ENCODE results near the gene MLYCD. TPM values are rescaled to one million over a fixed set of nuclear protein-coding genes. Genes with fewer than 3 reads are reported as not detected.

Gene MLYCD
- total RNA-seq, 1 donor from 2014 or later, result 3.1 TPM

DNA sequence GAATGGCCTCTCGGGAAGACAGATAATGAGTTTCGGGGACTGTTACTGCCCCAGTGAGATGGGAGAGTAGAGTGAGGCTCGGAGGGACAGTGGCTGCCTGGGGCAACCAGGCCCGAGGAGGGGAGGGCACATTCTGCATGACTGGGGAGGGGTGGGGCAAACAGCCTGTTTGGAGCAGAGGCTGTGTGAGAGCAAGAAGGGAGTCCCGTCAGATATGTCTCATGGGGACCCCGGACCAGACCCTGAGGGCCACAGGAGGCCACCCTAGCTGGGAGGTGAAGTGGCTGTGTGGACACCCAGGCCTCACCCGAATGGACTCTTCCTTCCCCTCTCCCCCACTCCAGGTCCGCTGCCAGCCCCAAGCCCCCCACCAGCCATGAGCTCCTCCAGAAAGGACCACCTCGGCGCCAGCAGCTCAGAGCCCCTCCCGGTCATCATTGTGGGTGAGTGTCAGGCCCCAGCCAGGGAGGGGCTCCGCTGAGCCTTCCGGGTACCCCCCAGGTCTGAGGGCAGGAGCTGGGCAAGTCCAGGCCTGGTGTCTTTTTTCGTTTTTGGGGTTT lies 58.5 kb downstream of the MLYCD start:
- no peak for DNase-seq

DNA sequence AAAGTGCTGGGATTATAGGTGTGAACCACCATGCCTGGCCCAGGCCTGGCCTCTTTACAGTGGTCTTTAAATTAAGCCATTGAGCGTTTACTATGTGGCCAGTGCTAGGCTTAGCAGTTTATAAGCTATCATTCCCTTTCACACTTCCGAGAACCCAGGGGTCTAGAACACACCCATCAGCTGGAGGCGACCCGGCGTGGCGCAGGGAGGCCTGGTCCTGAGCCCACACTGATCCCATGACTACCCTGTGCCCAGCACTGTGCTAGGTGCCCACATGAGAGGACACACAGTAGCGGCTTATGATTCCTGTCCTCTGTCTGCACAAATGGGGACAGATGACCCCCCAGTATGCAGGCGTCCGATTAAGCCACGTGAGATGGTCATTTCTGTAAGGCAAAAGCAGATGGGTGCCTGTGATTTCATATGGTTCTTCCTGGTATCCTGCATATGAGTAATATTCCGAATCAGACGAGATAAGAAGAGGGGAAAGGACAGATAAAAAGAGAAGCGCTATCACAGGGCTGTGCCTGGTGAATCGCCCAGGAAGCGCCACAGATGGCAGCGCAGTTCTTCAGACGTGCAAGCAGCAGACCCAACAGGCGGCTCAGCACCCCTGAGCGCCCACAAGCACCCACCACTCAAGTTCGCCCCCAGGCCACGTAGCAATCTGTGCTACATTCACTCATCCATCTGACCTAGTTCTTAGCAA lies 59.4 kb downstream of the MLYCD start:
- DNase-seq, result no peak

DNA sequence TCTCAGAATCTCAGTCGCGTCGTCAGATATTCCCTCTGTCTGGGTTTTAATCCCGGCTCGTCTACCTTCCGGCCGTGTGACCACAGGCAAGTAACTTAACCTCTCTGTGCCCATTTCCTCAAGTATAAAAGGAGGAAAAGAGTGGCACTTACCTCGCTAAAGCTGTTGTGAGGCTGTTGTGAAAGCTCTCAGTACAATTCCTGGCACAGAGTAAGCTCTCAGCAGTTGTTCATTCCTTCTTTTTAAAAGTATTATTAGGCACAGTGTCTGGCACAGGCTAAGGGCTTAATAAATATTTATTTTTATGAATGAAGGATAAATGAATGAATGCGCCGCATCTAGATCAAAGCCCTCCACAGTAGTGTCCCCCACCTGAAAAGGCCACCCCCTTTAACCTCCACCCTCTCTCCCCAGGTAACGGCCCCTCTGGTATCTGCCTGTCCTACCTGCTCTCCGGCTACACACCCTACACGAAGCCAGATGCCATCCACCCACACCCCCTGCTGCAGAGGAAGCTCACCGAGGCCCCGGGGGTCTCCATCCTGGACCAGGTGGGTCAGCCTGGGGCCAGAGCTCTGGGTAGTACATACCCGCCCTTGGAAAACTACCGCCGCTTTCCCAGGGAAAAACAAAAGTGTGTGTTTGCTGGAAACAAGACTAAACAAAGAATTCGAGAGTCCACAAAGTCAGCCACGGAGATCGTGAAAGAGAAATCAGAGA lies 60.1 kb downstream of the MLYCD start:
- no peak for DNase-seq

DNA sequence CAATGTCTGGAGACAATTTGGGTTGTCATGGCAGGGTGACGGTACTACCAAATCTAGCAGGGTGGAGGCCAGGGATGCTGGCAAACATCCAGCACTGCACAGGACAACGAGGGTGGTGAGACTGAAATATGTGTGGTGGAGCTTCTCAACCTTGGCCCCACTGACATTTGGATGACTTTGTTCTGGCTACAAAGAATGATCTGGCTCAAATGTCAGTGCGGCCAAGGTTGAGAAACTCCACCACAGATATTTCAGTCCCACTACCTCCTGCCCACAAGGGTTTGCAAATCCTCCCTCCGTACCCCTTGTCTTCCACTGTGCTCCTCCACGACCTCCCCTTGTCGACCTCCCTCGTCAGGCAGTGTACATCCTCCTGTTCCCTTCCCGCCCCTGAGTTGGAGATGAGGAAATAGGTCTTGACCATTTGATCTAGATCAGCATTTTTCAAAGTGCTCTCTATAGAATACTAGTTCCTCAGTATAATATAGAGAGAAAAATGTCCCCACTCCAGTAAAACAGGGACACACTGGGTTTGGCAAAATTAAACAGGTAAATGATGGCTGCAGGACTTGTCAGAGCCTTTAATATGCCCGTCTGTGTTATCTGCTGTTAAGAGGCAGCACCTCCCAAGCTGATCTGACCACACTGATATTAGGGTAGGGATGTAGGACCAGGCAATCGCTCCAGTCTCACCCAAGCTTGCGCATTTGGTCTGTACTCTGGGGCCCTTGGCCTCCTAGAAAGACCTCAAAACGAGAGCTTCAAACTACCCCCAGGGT lies 60.9 kb downstream of the MLYCD start:
- no peak for DNase-seq

DNA sequence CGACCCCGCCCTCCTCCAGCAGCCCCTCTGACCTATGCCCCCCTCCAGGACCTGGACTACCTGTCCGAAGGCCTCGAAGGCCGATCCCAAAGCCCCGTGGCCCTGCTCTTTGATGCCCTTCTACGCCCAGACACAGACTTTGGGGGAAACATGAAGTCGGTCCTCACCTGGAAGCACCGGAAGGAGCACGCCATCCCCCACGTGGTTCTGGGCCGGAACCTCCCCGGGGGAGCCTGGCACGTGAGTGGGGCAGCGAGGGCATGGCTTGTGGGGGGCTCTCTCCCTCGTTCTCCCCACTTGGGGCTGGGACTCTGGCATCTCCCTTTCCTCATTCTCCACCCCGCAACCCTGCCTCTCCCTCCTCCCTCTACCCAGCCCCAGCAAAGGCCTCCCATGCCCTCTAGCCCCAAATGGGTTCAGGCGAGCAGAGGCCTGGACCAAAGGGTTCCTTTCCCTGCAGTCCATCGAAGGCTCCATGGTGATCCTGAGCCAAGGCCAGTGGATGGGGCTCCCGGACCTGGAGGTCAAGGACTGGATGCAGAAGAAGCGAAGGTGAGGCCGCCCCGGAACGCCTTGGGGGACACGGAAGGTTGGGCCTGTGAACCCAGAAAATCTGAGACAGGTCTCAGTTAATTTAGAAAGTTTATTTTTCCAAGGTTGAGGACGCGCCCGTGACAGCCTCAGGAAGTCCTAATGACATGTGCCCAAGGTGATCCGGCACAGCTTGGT lies 61.8 kb downstream of the MLYCD start:
- DNase-seq, result no peak

DNA sequence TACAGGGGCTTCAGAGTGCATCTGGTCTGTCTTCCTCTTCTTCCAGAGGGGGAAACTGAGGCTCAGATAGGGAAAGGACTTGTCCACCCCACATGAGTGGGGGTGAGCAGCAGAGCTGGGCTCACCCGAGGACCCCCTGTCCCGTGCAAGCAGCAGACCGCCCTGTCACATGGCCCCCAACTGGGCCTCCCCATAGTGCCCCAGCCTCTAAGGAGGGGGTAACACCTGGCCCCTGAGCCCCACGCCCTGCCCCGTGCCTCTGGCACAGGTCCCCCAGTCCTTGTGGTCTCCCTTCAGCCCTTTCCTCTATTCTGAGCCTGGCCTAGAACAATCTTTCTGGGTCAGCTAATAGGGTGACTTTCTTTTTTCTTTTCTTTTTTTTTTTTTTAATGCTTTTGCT lies 62.7 kb downstream of the MLYCD start:
- DNase-seq, result no peak

DNA sequence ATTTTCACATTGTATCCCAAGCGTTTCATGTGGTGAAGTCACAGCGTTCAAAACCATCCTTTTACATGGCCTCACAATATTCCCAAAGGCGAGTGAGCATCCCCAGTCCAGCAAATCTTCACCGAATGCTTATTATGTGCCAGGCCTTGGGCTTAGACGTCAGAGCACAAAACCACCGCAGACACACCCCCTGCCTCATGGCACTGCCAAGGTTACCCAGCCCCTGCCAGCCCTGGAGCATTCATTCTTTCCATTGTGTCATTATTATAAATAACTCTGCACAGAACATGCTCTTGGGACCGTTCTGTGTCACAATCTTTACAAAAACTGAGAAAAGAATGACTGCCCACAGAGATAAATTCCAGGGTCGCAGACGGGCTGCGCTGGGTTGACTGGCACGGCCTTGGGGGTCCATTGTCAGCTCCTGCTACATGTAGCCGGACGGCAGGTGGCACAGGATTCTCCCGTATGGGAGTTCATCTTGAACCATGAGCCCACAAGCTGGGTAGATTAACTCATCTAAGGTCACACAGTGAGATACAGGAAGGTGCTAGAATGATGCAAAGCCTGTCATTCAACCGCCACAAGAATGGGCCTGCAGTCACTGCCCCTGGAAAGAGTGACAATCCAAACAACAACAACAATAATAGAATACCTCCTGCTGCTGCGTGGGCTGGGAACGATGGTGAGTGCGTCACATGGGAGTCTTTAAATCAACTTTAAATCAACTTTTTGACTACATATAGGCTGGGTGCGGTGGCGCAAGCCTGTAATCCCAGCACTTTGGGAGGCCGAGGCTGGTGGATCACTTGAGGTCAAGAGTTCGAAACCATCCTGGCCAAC lies 64.6 kb downstream of the MLYCD start:
- DNase-seq, result no peak

DNA sequence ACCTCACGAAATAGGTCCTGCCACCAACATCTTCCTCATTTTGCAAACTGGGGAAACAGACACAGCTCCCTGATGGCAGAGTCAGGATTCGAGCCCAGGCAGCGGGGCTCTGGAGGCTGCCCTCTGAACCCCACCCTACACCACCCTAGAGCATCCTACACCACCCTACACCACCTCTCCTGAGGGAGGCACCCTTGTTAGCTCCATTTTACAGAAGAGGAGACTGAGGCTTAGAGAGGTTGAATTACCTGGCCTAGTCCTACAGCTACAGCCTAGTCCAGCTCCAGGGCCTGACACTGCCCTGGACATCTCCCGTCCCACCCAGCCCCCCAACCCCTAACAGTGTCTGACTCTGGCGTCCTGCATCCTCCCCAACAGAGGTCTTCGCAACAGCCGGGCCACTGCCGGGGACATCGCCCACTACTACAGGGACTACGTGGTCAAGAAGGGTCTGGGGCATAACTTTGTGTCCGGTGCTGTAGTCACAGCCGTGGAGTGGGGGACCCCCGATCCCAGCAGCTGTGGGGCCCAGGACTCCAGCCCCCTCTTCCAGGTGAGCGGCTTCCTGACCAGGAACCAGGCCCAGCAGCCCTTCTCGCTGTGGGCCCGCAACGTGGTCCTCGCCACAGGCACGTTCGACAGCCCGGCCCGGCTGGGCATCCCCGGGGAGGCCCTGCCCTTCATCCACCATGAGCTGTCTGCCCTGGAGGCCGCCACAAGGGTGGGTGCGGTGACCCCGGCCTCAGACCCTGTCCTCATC lies 65.9 kb downstream of the MLYCD start:
- DNase-seq, result no peak

DNA sequence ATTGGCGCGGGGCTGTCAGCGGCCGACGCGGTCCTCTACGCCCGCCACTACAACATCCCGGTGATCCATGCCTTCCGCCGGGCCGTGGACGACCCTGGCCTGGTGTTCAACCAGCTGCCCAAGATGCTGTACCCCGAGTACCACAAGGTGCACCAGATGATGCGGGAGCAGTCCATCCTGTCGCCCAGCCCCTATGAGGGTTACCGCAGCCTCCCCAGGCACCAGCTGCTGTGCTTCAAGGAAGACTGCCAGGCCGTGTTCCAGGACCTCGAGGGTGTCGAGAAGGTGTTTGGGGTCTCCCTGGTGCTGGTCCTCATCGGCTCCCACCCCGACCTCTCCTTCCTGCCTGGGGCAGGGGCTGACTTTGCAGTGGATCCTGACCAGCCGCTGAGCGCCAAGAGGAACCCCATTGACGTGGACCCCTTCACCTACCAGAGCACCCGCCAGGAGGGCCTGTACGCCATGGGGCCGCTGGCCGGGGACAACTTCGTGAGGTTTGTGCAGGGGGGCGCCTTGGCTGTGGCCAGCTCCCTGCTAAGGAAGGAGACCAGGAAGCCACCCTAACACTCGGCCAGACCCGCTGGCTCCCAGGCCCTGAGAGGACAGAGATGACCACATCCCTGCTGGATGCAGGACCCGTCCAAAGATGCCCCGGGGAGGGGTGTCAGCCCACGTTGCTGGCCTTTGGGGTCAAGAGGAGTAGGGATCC lies 66.7 kb downstream of the MLYCD start:
- no peak for DNase-seq

DNA sequence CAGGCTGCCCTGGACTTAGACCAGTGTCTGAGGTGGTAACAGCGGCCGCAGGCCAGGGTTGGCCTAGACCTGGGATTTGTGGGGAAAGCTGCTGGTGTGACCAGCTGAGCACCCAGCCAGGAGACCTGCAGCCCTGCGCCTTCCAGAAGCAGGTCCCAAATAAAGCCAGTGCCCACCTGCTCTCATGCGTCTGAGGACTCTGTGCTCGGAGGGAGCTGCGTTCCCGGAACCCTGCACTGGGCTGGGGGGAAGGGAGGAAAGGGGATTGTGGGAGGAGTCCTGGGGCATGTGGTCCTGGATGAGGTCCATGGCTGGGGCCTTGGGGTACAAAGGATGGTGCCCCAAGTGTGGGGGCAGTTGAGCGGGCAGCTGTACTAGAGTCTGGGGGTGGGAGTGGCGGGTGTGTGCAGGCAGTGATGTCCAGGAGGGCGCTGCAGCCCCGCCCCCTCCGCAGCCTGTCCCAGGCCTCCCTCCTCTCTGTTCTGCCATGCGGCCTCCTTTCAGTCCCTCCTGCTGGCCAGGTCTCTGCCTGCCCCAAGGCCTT lies 67.3 kb downstream of the MLYCD start:
- no peak for DNase-seq

DNA sequence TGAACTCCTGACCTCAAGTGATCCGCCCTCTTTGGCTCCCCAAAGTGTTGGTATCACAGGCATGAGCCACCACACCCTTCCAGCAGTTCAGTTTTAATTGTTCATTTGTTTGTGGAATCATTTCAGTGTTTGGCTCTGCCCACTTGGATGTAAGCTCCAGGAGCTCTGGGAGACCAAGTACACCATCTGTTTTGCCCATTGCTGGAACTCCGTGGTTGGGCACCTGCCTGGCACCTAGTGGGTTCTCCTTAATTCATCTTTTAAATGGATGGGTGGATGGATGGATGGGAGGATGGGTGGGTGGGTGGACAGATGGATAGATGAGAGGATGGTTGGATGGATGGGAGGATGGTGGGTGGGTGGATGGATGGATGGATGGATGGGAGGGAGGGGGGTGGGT lies 68.2 kb downstream of the MLYCD start:
- no peak for DNase-seq

DNA sequence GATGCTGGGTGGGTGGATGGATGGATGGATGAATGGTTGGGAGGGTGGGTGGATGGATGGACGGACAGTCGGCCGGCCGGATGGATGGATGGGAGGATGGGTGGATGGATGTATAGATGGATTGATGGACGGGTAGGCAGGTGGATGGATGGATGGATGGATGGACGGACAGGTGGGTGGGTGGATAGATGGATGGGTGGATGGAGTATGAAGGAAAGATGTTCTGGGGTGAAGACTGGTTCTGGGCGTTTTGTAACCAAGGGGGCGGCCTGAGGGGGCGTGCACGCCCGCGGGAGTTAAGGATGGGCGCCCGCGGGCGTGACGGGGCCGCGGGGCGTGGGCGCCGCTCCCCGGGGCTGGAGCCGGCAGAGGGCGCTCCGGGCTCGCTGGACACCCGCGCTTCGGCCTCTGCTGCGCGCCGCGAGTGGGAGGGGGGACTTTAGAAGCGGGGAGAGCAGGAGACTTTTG lies 69.0 kb downstream of the MLYCD start, which contains the start of gene NECAB2:
TSS of gene NECAB2 (plus strand) at position 407 of the 468 bp plus-strand sequence. CDS start 405 bp downstream, outside the sequence.
- DNase-seq, result no peak

DNA sequence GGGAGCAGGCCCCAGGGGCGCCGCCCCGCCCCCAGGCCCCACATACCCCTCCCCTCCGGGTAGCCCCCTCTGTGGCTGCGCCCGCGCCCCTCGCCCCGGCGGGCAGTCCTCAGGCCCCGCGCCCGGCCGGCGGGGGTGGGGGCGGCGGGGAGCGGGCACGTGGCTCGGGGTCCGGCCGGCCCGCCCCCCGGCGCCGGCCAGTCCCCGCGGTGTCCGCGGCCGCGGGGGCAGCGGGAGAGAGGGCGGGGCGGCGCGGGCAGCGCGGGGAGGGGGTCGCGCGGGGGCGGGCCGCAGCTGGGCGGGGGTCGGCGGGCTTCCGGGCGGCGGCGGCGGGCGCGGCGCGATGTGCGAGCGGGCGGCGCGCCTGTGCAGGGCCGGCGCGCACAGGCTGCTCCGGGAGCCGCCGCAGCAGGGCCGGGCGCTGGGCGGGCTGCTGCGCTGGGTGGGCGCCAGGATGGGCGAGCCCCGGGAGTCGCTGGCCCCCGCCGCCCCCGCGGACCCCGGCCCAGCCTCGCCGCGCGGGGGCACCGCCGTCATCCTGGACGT lies 69.5 kb downstream of the MLYCD start:
- no peak for DNase-seq

DNA sequence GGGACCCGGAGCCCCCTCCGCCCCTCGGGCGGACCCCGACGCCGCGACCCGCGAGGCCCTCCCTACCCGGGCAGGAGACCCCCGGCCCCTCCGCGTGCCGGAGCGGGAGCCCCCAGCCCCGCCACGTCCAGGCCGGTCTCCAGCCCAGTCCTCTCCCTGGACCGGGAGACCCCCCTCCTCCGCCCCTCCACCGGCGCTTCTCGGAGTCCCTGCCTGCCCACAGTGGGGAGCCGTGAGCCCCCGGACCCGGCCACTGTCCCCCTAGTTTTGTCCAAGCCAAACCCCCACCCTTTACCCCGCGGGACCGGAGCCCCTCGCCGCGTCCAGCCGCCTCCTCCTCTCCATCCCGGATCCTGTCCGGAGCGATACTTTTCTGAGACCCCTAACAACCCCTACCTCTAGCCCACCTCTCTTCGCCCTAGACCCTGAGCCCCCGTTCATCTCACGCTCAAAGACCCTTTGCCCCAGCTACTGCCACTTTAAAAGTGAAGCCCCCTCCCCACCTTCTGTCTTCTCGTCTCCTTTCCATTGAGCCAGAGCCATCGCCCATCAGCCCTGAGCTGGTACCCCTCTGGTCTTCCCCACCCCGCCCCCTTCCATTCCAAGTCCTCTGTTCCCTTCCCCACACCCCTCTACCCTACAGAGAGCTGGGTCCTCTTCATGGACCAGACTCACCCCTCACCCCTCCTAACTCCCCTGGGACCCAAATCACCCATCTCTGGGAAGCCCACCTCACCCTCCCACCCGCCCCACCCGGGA lies 70.2 kb downstream of the MLYCD start:
- no peak for DNase-seq

DNA sequence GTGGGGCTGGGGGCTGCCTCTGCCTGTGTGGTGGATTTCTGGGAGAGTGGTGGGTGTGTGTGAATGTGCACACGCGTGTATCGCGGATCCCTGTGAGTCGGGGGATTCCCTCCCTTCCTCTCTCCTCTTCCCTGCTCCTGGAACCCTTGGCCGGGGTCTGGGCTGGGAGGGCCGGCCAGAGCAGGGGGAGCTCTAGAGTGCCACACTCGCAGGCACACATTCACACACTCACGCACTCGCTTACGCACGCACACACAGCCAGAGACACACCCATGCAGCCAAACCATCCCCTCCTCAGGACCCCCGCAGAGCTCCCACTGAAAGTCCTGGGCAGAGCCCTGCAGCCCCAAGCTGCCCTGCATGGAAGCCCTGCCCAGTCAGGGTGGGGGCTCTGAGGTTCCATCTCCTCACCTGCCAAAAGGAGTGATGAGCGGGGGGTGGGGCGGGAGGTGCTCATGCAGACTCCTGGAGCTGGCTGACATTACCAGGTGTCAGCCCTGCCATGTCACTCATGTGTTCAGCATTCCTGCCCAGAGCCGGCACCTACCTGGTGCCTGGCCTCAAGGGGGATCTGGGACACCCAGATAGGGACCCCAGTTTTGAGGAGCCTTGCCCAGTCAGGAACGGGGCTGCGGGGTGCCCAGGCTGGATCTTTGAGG lies 71.0 kb downstream of the MLYCD start:
- DNase-seq, result no peak

DNA sequence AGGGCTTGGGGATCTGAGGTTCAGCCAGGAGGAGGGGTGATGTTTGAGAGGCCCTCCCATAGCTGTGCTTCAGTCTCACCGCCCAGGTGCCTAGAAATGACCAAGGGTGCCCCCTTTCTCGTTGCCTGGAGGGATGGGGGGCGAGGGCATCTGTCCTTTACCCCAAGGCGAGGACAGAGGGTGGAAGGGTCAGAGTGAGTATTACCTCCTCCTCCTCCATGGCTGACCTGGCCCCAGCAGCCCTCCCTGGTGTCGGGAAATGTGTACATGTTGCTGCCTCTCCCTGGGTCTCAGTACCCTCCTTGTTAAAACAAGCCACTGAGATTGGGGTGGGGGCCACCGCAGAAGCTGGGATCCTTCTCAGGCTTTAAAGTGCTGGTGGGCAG lies 71.5 kb downstream of the MLYCD start:
- DNase-seq, result no peak

Measured in skin of body (tissue), 2 donors.